Ishikawa (cell line): ENCODE results near the gene IGF1R.

Experiments used
- CEBPB ChIP-seq: IDR thresholded peaks from 2 replicates; pipeline ENCODE4 v1.6.1; 2012
- CREB1 ChIP-seq: IDR thresholded peaks from 2 replicates; pipeline ENCODE4 v1.6.1; 2012; ENCODE audit warnings: low read depth
- EGR1 ChIP-seq: IDR thresholded peaks from 2 replicates; pipeline ENCODE4 v1.6.1; 2012
- EP300 ChIP-seq: IDR thresholded peaks from 2 replicates; pipeline ENCODE4 v1.6.1; 2012; ENCODE audit warnings: borderline replicate concordance
- FOXM1 ChIP-seq: IDR thresholded peaks from 2 replicates; pipeline ENCODE4 v1.6.1; 2012; ENCODE audit warnings: low read depth, borderline replicate concordance
- NFIC ChIP-seq: IDR thresholded peaks from 2 replicates; pipeline ENCODE4 v1.6.1; 2012
- RAD21 ChIP-seq: IDR thresholded peaks from 2 replicates; pipeline ENCODE4 v1.6.1; 2012; ENCODE audit warnings: low read depth
- TAF1 ChIP-seq: IDR thresholded peaks from 2 replicates; pipeline ENCODE4 v1.6.1; 2012; ENCODE audit warnings: low read depth, mild to moderate bottlenecking
- TCF12 ChIP-seq: IDR thresholded peaks from 2 replicates; pipeline ENCODE4 v1.6.1; 2012; ENCODE audit warnings: low read depth
- TEAD4 ChIP-seq: IDR thresholded peaks from 2 replicates; pipeline ENCODE4 v1.6.1; 2012
- YY1 ChIP-seq: IDR thresholded peaks from 2 replicates; pipeline ENCODE4 v1.6.1; 2012; ENCODE audit warnings: low read depth
- ZBTB7A ChIP-seq: IDR thresholded peaks from 2 replicates; pipeline ENCODE4 v1.6.1; 2012; ENCODE audit warnings: low read depth
- TF ChIP-seq, protein P1 (sequence below): IDR thresholded peaks from 2 replicates; pipeline ENCODE4 v1.6.1; 2012
- TF ChIP-seq, protein P2 (sequence below): IDR thresholded peaks from 2 replicates; pipeline ENCODE4 v1.6.1; 2012
- TF ChIP-seq, protein P3 (sequence below): IDR thresholded peaks from 2 replicates; pipeline ENCODE4 v1.6.1; 2012; ENCODE audit warnings: low read depth, mild to moderate bottlenecking

The IGF1R gene

DNA sequence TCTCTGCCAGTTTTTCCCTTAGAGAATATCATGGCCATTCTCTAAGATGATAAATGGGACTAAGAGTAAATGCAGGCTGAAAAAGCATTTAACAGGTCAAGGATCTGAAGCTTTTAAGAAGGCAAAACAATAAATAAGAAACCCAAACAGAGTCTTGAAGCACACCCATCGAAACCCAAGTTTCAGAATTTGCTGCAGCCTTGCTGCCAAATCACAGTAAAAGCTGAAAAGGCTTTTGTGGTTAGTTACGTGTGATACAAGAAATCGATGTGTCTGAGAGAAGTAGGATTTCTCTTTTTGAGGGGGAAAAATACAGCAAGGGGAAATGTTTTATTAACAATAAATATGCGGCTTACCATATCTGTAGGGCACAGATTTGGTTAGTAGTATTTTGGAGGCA, 92.0 kb downstream of the IGF1R start:
- no peak for TF ChIP-seq RAD21
- TF ChIP-seq, protein P1, sequence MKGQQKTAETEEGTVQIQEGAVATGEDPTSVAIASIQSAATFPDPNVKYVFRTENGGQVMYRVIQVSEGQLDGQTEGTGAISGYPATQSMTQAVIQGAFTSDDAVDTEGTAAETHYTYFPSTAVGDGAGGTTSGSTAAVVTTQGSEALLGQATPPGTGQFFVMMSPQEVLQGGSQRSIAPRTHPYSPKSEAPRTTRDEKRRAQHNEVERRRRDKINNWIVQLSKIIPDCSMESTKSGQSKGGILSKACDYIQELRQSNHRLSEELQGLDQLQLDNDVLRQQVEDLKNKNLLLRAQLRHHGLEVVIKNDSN: no peak
- no peak for TF ChIP-seq NFIC
- TF ChIP-seq EGR1: no peak
- no peak for TF ChIP-seq ZBTB7A
- TF ChIP-seq CEBPB: no peak
- TF ChIP-seq, protein P2, sequence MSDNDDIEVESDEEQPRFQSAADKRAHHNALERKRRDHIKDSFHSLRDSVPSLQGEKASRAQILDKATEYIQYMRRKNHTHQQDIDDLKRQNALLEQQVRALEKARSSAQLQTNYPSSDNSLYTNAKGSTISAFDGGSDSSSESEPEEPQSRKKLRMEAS: no peak
- TF ChIP-seq FOXM1: no peak
- TF ChIP-seq TCF12: no peak
- TF ChIP-seq CREB1: no peak
- no peak for TF ChIP-seq YY1
- no peak for TF ChIP-seq TEAD4
- TF ChIP-seq TAF1: no peak
- TF ChIP-seq EP300: no peak
- TF ChIP-seq, protein P3, sequence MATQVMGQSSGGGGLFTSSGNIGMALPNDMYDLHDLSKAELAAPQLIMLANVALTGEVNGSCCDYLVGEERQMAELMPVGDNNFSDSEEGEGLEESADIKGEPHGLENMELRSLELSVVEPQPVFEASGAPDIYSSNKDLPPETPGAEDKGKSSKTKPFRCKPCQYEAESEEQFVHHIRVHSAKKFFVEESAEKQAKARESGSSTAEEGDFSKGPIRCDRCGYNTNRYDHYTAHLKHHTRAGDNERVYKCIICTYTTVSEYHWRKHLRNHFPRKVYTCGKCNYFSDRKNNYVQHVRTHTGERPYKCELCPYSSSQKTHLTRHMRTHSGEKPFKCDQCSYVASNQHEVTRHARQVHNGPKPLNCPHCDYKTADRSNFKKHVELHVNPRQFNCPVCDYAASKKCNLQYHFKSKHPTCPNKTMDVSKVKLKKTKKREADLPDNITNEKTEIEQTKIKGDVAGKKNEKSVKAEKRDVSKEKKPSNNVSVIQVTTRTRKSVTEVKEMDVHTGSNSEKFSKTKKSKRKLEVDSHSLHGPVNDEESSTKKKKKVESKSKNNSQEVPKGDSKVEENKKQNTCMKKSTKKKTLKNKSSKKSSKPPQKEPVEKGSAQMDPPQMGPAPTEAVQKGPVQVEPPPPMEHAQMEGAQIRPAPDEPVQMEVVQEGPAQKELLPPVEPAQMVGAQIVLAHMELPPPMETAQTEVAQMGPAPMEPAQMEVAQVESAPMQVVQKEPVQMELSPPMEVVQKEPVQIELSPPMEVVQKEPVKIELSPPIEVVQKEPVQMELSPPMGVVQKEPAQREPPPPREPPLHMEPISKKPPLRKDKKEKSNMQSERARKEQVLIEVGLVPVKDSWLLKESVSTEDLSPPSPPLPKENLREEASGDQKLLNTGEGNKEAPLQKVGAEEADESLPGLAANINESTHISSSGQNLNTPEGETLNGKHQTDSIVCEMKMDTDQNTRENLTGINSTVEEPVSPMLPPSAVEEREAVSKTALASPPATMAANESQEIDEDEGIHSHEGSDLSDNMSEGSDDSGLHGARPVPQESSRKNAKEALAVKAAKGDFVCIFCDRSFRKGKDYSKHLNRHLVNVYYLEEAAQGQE: no peak

DNA sequence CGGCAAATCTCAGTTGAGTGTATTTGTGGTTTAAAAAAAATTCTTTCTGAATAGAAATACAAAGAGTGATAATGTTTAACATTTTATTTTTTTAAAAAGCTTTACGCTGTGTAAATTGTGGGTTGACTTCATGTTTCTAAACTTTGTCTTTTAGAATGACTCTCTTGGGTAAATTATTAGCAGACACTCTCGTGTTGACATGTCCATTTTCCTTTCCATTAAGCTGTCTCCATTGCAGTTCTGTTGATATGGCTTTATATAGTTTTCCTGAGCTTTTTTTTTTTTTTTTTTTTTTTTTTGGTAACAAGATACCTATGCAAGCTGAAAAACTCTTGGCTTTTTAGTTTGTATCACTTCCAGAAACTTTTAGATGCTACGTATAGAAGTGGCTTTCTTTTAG, 92.6 kb downstream of the IGF1R start:
- no peak for TF ChIP-seq TAF1
- TF ChIP-seq FOXM1: no peak
- TF ChIP-seq, protein P2: no peak
- TF ChIP-seq TCF12: no peak
- TF ChIP-seq TEAD4: no peak
- TF ChIP-seq CREB1: no peak
- TF ChIP-seq NFIC: no peak
- TF ChIP-seq, protein P3: no peak
- TF ChIP-seq EP300: no peak

DNA sequence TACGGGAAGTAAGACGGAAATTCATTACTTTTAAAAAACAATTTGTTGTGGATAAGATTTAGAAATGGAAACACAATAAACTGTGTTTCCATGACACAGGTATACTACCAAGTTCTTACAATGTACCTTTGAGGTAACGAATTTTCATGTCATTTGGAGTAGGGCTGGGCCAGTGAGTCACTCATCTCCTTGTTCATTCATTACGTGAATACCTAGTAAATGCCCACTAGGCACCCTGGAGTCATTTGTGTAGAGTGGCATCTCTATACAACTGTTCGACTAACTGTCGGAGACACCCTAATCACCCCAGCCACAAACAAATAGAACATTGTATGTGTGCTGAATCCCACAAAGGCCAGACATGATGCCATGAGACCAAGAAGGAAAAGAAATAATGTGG, 94.8 kb downstream of the IGF1R start:
- TF ChIP-seq, protein P1: no peak
- TF ChIP-seq YY1 (no peak), CREB1 (no peak), EGR1 (no peak), FOXM1 (no peak), TEAD4 (no peak), TCF12 (no peak), RAD21 (no peak), EP300 (no peak), TAF1 (no peak), NFIC (no peak), CEBPB (no peak), ZBTB7A (no peak)
- TF ChIP-seq, protein P3: no peak
- TF ChIP-seq, protein P2: no peak

DNA sequence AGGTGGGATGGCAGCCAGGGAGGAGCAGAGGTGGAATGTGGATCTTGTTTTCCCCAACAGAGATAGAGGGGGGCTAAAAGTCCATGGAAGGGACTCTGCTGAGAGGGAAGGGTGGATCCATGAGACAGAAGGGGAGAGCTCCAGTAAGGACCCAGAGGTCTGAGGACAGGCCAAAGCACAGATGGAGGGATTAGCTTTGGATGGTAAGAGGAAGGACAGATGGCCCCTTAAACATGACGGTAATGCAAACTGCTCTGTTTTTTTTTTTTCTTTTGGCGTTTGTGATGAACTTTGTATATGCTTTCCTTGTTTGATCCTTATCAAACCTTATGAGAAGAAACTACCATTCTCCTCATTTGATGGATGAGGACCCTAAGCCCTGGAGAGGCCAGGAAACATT, 96.2 kb downstream of the IGF1R start:
- TF ChIP-seq EGR1: no peak
- TF ChIP-seq FOXM1: no peak
- no peak for TF ChIP-seq RAD21
- TF ChIP-seq, protein P2: no peak
- TF ChIP-seq CEBPB: no peak
- TF ChIP-seq, protein P1: no peak
- TF ChIP-seq, protein P3: no peak
- TF ChIP-seq NFIC: no peak
- TF ChIP-seq ZBTB7A: no peak
